ENCODE measurements around the gene C2CD4D. TPM values are rescaled to one million over a fixed set of nuclear protein-coding genes. Genes with fewer than 3 reads are reported as not detected.

Gene C2CD4D
- total RNA-seq, 1 donor from 2014 or later: not detected

- ATAC-seq (no peak), DNase-seq (ENCODE audit: low spot score) (no peak)
Measured at GRCh38 chr1:151835596-151835995, 4.0 kb downstream of the C2CD4D start.

GRCh38 chr1:151834239-151834638 lies 5.4 kb downstream of the C2CD4D start:
- peak; percentile 16 for ATAC-seq
- peak; percentile 86 for DNase-seq (ENCODE audit: low spot score)

GRCh38 chr1:151833172-151833900 lies 6.3 kb downstream of the C2CD4D start:
- ATAC-seq (no peak), DNase-seq (ENCODE audit: low spot score) (no peak)

GRCh38 chr1:151832318-151832980 lies 7.2 kb downstream of the C2CD4D start:
- ATAC-seq (peak; percentile 56), DNase-seq (ENCODE audit: low spot score) (peak; percentile 99)

- ATAC-seq: peak; percentile 71
- DNase-seq (ENCODE audit: low spot score): peak; percentile 95
Measured at GRCh38 chr1:151831605-151832004, 8.0 kb downstream of the C2CD4D start, which contains the start of gene RORC. Gene RORC, minus strand, starts transcription at chr1:151831802. Its CDS starts 38 bp downstream, at chr1:151831764.

- ATAC-seq (no peak), DNase-seq (ENCODE audit: low spot score) (no peak)
Measured at GRCh38 chr1:151831256-151831591, 8.4 kb downstream of the C2CD4D start.

GRCh38 chr1:151830055-151830454 lies 9.6 kb downstream of the C2CD4D start:
- ATAC-seq: no peak
- no peak for DNase-seq (ENCODE audit: low spot score)

- no peak for ATAC-seq
- DNase-seq (ENCODE audit: low spot score): no peak
Measured at GRCh38 chr1:151829352-151830046, 10.1 kb downstream of the C2CD4D start.

GRCh38 chr1:151828921-151829320 lies 10.7 kb downstream of the C2CD4D start:
- DNase-seq (ENCODE audit: low spot score): no peak

GRCh38 chr1:151827853-151828252 lies 11.8 kb downstream of the C2CD4D start:
- DNase-seq (ENCODE audit: low spot score): no peak
- ATAC-seq: no peak

More at GRCh38 chr1:151828921-151829320, 10.7 kb downstream of the C2CD4D start:
- no peak for ATAC-seq

- DNase-seq (ENCODE audit: low spot score): no peak
- ATAC-seq: no peak
Measured at GRCh38 chr1:151825751-151826660, 13.6 kb downstream of the C2CD4D start.

- DNase-seq (ENCODE audit: low spot score): peak; percentile 56
- ATAC-seq: peak; percentile 38
Measured at GRCh38 chr1:151825204-151825603, 14.4 kb downstream of the C2CD4D start.

- DNase-seq (ENCODE audit: low spot score): no peak
- ATAC-seq: no peak
Measured at GRCh38 chr1:151823175-151823574, 16.4 kb downstream of the C2CD4D start.

GRCh38 chr1:151822404-151822803 lies 17.2 kb downstream of the C2CD4D start:
- ATAC-seq (no peak), DNase-seq (ENCODE audit: low spot score) (no peak)

GRCh38 chr1:151820940-151821339 lies 18.7 kb downstream of the C2CD4D start:
- ATAC-seq: peak; percentile 59
- DNase-seq (ENCODE audit: low spot score): peak; percentile 85

GRCh38 chr1:151819976-151820623 lies 19.5 kb downstream of the C2CD4D start:
- ATAC-seq: peak; percentile 75
- DNase-seq (ENCODE audit: low spot score): peak; percentile 86

GRCh38 chr1:151819227-151819835 lies 20.3 kb downstream of the C2CD4D start:
- ATAC-seq: peak; percentile 72
- DNase-seq (ENCODE audit: low spot score): peak; percentile 72

GRCh38 chr1:151817353-151817730 lies 22.3 kb downstream of the C2CD4D start:
- ATAC-seq: no peak
- DNase-seq (ENCODE audit: low spot score): no peak

- DNase-seq (ENCODE audit: low spot score) (no peak), ATAC-seq (no peak)
Measured at GRCh38 chr1:151816548-151817352, 22.9 kb downstream of the C2CD4D start.

All from left lobe of liver (tissue), 2 donors.